ENCODE measurements around the gene AK3. TPM values are rescaled to one million over a fixed set of nuclear protein-coding genes. Genes with fewer than 3 reads are reported as not detected.

Gene AK3
- total RNA-seq, 4 donors from 2014 or later = 89.6 to 184 (median 109) TPM

DNA sequence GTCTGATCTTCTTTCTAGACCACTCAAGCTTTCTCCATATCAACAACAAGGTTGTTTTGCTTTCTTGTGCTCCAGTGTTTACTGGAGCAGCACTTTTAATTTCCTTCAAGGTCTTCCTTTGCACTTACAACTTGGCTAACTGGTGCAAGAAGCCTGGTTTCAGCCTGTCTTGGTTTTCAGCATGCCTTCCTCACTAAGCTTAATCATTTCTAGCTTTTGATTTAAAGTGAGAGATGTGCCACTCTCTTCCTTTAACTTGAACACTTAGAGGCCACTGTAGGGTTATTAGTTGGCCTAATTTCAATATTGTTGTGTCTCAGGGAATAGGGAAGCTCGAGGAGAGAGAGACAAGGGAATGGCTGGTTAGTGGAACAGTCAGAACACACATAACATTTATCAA is 13.4 kb downstream of the AK3 start:
- TF ChIP-seq, protein P1, sequence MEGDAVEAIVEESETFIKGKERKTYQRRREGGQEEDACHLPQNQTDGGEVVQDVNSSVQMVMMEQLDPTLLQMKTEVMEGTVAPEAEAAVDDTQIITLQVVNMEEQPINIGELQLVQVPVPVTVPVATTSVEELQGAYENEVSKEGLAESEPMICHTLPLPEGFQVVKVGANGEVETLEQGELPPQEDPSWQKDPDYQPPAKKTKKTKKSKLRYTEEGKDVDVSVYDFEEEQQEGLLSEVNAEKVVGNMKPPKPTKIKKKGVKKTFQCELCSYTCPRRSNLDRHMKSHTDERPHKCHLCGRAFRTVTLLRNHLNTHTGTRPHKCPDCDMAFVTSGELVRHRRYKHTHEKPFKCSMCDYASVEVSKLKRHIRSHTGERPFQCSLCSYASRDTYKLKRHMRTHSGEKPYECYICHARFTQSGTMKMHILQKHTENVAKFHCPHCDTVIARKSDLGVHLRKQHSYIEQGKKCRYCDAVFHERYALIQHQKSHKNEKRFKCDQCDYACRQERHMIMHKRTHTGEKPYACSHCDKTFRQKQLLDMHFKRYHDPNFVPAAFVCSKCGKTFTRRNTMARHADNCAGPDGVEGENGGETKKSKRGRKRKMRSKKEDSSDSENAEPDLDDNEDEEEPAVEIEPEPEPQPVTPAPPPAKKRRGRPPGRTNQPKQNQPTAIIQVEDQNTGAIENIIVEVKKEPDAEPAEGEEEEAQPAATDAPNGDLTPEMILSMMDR (IDR thresholded peaks at IDR 0.05; ENCODE audit: low read depth) = no peak

DNA sequence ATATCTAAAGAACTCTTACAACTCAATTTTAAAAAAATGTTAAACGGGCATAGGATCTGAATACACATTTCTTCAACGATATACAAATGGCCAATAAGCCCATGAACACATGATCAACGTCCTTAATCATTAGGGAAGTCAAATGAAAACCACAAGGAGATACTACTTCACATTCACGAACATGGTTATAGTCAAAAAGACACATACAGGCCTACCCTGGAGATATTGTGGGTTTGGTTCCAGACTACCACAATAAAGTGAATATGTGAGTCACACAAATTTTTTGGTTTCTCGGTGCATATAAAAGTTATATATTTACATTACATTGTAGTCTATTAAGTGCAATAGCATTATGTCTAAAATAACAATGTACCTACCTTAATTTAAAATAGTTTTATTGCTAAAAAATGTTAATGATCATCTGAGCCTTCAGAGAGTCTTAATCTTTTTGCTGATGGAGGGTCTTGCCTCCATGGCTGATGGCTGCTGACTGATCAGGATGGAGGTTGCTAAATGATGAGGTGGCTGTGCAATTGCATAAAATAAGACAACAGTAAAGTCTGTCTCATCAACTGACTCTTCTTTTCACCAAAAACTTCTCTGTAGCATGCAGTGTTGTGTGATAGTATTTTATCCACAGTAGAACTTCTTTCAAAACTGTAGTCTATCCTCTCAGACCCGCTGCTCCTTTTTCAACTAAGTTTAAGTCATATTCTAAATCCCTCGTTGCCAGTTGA is 15.1 kb downstream of the AK3 start:
- TF ChIP-seq, protein P1 (IDR thresholded peaks at IDR 0.05; ENCODE audit: low read depth) = no peak

DNA sequence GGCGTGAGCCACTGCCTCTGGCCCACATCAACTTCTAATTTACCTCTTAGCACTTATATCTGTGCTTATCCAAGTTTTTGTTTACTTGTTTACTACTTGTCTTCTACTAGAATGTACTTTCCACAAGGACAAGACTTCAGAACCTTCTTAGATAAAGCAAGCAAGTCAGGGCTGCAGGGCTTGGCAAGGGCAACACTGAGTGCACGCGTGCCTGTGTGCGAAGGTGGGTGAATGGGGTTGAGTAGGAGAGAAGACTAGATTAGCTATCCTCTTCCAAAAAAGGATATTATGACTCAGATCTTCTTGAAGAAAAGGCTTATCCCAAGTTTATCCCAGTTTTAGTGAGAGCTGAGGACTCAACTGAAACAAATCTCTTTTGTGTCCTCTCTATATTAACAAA is 19.3 kb downstream of the AK3 start:
- TF ChIP-seq, protein P1 (IDR thresholded peaks at IDR 0.05; ENCODE audit: low read depth) = no peak

DNA sequence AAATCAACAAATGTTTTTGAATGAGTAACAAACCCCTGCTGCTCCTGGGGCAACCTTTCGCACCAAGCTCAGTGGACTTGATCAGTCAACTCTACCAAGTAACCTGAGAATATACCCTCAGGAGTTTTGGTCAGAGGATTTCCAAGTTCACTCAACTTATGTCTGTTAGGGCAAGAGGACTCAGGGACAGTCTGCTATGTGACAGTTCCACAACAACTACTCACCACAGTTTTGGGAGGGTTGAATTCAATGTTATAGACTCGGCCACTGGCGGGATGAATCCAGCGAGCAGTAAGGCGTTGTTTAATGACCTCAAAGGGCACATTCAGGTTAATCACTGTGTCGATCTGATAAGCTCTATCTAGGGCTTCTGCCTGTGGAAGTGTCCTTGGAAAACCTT is 22.1 kb downstream of the AK3 start:
- TF ChIP-seq, protein P1 (IDR thresholded peaks at IDR 0.05; ENCODE audit: low read depth) = no peak

DNA sequence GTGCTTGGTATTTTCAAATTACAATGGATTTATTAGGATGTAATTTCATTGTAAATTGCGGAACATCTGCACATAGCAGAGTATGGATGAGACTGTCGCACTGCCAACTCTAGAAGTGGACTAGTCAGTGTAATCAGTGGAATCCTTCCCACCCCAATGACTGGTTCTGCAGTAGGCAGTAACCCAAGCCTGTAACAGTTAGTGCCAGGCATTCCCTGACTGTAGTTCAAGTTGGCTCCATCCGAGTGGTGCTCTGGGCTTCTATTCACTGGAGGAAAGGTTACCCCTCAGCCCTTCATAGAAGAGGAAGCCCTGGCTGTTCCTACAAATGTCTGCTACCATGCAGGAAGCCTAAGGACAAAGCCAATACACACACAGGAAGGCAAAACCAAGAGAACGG is 23.2 kb downstream of the AK3 start:
- TF ChIP-seq, protein P1 (IDR thresholded peaks at IDR 0.05; ENCODE audit: low read depth) = no peak

DNA sequence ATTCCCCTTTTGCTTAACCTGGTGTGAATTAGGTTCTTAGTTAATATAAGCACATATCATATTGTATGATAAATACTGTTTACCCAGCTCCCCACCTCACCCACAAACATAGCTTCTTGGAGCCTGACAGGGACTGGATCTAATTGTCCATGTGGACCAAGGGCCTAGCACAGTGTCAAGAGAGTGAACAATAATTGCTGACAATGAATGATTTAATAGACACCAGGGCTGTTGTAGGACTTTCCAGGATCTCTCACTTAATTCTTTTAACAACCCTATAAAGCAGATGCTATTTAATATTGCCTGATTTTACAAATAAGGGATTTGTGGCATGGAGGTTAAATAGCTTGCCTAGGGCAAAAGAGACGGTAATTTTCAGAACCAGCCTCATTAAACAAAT is 24.8 kb downstream of the AK3 start:
- TF ChIP-seq, protein P1 (IDR thresholded peaks at IDR 0.05; ENCODE audit: low read depth) = no peak

DNA sequence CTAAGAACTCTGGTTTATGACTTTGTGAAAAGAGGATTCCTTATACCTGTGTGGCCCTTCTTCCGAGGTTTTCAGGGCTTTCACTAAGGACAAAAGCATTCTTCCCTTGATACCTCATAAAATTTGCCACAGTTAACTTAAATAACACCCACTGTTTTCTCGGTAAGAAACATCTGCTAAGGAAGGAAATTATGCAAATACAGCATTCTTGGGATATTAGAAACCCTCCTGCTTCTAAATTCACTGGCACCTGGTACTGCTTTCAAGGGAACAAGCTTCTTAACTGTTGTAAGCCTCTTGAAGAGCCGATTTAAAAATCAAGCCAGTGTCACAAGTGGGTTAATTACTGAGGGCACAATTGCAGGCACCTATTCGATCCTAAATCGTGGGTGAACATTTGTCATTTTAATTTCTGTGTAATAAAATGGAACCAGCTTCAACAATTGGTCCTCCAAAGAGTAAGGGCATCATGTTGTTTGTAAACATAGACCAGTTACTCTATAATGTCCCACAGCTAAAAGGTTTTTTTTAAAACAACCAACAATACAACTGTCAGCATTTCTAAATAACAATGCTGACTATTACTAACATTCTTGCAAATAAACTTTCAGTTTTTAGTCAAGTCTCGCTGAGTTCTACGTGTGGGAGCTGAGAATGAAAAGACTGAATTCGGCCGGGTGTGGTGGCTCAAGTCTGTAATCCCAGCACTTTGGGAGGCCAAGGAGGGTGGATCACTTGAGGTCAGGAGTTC is 26.6 kb downstream of the AK3 start:
- TF ChIP-seq, protein P1 (IDR thresholded peaks at IDR 0.05; ENCODE audit: low read depth) = no peak
